ENCODE measurements around the gene TGIF2. TPM values are rescaled to one million over a fixed set of nuclear protein-coding genes. Genes with fewer than 3 reads are reported as not detected.

Gene TGIF2
- total and polyA plus RNA-seq, 4 donors, result 14.2 to 26.2 (median 20.7) TPM

Small RNA genes within 50 kb of the gene (small RNA-seq; reads per million reads assigned to genes)
- not detected for gene RF00017 (ENCODE audit: low replicate concordance)

Other genes starting within 250 kb of the TGIF2 start
- 10 to 100 TPM in 1 of 2 donors, 1 to 10 TPM in 1; 5.0 to 85.3 TPM for gene MYL9, start 32.1 kb upstream of the TGIF2 start, total RNA-seq
- 10 to 100 TPM; 25.5 to 40.7 TPM for gene MYL9, start 32.1 kb upstream of the TGIF2 start, polyA plus RNA-seq (ENCODE audit: insufficient read length in 2 of 2)
- 10 to 100 TPM; 46.7 to 63.5 TPM for gene RAB5IF, start 32.2 kb downstream of the TGIF2 start, total RNA-seq
- 10 to 100 TPM; 74.6 to 75.7 TPM for gene RAB5IF, start 32.2 kb downstream of the TGIF2 start, polyA plus RNA-seq (ENCODE audit: insufficient read length in 2 of 2)
- under 1 TPM in 1 of 2 donors, not detected in 1; 0.39 TPM for gene SLA2, start 72.6 kb downstream of the TGIF2 start, total RNA-seq
- gene SLA2, start 72.6 kb downstream of the TGIF2 start, polyA plus RNA-seq (ENCODE audit: insufficient read length in 2 of 2), result under 1 TPM; 0.24 to 0.27 TPM
- gene NDRG3, start 172.5 kb downstream of the TGIF2 start, total RNA-seq, result 10 to 100 TPM; 46.3 to 80.4 TPM
- gene NDRG3, start 172.5 kb downstream of the TGIF2 start, polyA plus RNA-seq (ENCODE audit: insufficient read length in 2 of 2), result 10 to 100 TPM; 89.6 to 96.2 TPM
- gene DSN1, start 200.2 kb downstream of the TGIF2 start, total RNA-seq, result 10 to 100 TPM; 14.4 to 14.5 TPM
- gene DSN1, start 200.2 kb downstream of the TGIF2 start, polyA plus RNA-seq (ENCODE audit: insufficient read length in 2 of 2), result 10 to 100 TPM; 12.2 to 12.4 TPM